ENCODE data around the gene IL1RN. TPM values are rescaled to one million over a fixed set of nuclear protein-coding genes. Genes with fewer than 3 reads are reported as not detected.

The IL1RN gene
- total and polyA plus RNA-seq, 2 of the 13 experiments (the other 11 are each of a cell fraction or from before 2014, with no cell fraction given): 21.2 to 101 TPM

DNA sequence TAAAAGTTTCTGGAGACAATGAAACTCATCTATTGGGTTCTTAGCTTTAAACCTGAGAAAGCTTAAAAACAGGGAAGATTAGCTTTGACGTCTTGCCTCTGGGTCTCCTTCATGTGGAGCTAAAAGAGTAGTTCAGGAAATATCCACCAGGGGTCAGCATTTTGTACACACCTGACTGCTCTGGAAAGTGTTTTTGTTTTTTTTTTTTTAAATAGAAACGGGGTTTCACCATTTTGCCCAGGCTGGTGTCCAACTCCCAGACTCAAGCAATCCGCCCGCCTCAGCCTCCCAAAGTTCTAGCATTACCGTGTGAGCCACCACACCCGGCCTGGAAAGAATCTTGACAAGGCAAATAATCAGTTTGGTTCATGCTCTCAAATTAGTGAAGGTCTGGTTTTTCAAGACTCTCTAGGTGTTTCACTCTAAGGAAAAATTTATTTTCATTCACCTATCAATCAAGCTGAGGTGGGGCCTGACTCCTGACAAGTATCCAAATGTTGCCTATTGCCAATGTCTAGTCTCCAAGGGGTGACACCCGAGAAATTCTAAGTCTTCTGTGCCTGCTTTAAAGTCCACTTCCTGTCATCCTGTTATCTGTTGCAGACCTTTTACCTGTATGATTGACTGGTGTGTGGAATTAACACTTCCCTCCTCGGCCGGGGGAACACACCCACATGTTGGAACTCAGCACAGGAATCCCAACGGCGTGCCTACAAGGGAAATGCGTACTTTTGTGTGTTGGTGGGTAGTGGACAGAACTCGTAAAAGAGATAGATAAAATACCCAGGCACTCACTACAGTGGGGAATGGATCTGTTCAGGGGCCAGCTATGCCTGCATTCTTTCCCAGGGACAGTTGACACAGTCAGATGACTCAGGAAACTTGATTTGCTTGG lies 11.3 kb downstream of the IL1RN start (continued):
- TF ChIP-seq ZBTB40 (IDR thresholded peaks at IDR 0.05) (no peak), ZBTB40 (CRISPR knock-in tag; IDR thresholded peaks at IDR 0.05) (no peak), MED13 (CRISPR knock-in tag; IDR thresholded peaks at IDR 0.05) (no peak), ZNF326 (CRISPR knock-in tag; IDR thresholded peaks at IDR 0.05; ENCODE audit: borderline replicate concordance) (no peak), ZNF136 (CRISPR knock-in tag; IDR thresholded peaks at IDR 0.05; ENCODE audit: low read depth) (no peak), MIER2 (CRISPR knock-in tag; IDR thresholded peaks at IDR 0.05) (no peak), GZF1 (CRISPR knock-in tag; IDR thresholded peaks at IDR 0.05) (peak; percentile 50; the same call in 1 of the 2 replicates), ZNF121 (CRISPR knock-in tag; IDR thresholded peaks at IDR 0.05) (no peak), FOXO1 (CRISPR knock-in tag; IDR thresholded peaks at IDR 0.05) (no peak), ZNF20 (CRISPR knock-in tag; IDR thresholded peaks at IDR 0.05) (no peak), ZNF770 (CRISPR knock-in tag; IDR thresholded peaks at IDR 0.05) (no peak), KDM2A (CRISPR knock-in tag; IDR thresholded peaks at IDR 0.05; ENCODE audit: borderline replicate concordance, low read depth) (no peak), RAD21 (CRISPR knock-in tag; IDR thresholded peaks at IDR 0.05) (peak; percentile 61), ZNF549 (CRISPR knock-in tag; IDR thresholded peaks at IDR 0.05) (no peak), TMF1 (CRISPR knock-in tag; IDR thresholded peaks at IDR 0.05; ENCODE audit: low read depth) (no peak), ZNF547 (CRISPR knock-in tag; IDR thresholded peaks at IDR 0.05) (no peak), PITX1 (CRISPR knock-in tag; IDR thresholded peaks at IDR 0.05) (no peak), SIX1 (CRISPR knock-in tag; IDR thresholded peaks at IDR 0.05; ENCODE audit: borderline replicate concordance) (no peak), RCOR2 (CRISPR knock-in tag; IDR thresholded peaks at IDR 0.05) (no peak), ZNF160 (CRISPR knock-in tag; IDR thresholded peaks at IDR 0.05) (no peak), ZNF563 (CRISPR knock-in tag; IDR thresholded peaks at IDR 0.05) (no peak)
